ENCODE data around the gene COL6A3.

- TF ChIP-seq POLR2AphosphoS5 (IDR thresholded peaks at IDR 0.05) (no peak), CTCF (IDR thresholded peaks at IDR 0.05) (no peak), POLR2A (IDR thresholded peaks at IDR 0.05) (no peak)
Observed at GRCh38 chr2:237281836-237282306, 132.1 kb downstream of the COL6A3 start.
